Measurements from ENCODE around the gene RCVRN.

RCVRN gene

DNA sequence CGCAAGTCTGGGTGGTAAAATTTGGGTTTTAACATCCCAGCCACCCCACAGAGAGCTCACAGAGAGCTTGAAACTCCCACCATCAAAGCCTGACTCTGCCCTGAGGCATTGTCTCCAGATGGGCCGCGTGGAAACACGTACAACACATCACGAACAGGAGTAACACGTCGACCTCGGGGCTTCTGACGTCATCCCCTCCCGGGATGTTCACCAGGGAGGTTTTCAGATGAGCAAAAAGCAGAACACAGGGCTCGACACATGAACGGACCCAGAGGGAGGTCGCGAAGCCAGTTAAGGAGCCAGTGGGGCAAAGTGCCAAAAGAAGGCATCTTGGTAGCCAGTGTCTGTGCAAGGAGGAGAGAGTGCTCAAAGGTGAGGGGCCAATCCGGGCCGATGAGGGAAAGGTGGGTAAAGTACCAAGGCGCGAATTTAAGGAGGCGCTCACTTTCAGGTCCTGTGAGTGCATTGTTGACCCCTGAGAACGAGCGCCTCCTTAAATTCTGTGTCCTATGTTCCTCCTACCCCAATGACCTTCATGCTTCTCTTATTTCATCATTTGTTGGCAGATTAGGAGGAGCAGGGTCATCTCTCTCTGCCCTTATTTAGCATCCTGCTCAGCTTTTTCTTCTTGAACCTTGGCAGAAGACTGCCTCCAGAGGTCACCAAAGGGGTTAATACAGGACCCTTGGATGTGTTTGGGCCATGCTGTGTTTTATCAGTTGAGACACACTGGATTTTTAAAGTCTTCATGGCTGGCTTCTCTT lies 5.6 kb downstream of the RCVRN start:
- intact Hi-C loops (cut with micrococcal nuclease), result no loop called here

DNA sequence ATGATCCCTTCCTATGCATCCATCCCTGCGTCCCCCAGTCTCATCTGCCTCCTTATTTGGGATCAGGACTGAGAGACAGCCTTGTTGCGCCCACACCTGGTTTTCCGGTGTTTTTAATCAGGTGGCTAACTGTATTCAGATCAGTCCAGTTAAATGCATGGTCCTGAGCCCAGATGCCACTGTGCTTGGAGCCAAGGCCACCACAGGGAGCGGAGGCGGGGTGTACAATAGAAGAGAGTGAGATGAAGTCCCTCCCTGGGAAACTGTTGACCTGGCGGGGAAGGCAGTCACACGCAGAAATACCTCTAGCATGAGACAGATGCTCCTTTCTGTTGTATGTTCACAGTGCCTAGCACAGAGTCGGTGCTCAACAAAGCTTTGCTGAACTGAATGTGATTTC lies 6.3 kb downstream of the RCVRN start:
- H3K27ac Mint-ChIP-seq, result no peak overlapping the region
- peaks cover 32% of the 10 kb centered on the region for H3K27me3 Mint-ChIP-seq
- no peaks in the 10 kb centered on the region for H3K36me3 Mint-ChIP-seq (ENCODE audit: low read depth)
- no peaks in the 10 kb centered on the region for H3K9me3 Mint-ChIP-seq
- H3K4me3 Mint-ChIP-seq, result no peak overlapping the region
- intact Hi-C loops (cut with micrococcal nuclease), result no loop called here
- peaks cover 5% of the 10 kb centered on the region for H3K4me1 Mint-ChIP-seq (ENCODE audit: low read depth)

More for the DNA sequence above, 5.6 kb downstream of the RCVRN start:
- Mint-ChIP-seq H3K27me3 (peaks cover 28% of the 10 kb centered on the region), H3K4me3 (no peak overlapping the region), H3K4me1 (ENCODE audit: low read depth) (peaks cover 5% of the 10 kb centered on the region), H3K27ac (no peak overlapping the region), H3K9me3 (no peaks in the 10 kb centered on the region), H3K36me3 (ENCODE audit: low read depth) (no peaks in the 10 kb centered on the region)

DNA sequence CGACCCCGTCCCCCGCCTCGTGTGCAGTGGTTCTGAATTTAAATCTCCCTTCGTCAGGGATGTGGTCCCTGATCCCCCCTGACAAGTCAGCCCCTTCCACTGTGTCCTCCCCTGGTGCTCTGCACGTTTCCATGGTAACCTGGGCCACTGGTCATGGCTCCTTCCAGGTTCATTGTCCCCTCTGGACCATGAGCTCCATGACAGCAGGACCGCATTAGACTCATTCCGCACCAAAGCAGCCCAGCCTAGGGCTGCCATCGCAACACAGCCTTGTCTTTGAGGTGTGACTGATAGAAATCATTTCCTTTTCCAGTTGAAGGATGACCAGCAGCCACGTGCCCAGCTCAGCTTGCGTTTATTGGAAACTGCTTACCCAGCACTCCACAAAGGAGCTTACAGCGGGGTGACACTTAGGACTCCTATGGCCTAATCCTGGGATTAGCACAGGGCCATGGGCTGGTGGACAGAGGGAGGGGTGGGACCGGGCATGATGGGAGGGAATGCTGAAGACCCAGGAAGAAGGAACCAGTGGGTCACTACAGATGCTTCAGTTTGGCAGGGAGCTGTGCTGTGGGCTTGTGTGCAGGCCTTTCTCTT lies 7.6 kb downstream of the RCVRN start:
- Mint-ChIP-seq H3K36me3 (ENCODE audit: low read depth) (no peaks in the 10 kb centered on the region), H3K4me3 (no peak overlapping the region), H3K4me1 (ENCODE audit: low read depth) (peaks cover 5% of the 10 kb centered on the region), H3K27ac (no peak overlapping the region), H3K27me3 (peaks cover 37% of the 10 kb centered on the region), H3K9me3 (no peaks in the 10 kb centered on the region)
- intact Hi-C loops (cut with micrococcal nuclease), result no loop called here

DNA sequence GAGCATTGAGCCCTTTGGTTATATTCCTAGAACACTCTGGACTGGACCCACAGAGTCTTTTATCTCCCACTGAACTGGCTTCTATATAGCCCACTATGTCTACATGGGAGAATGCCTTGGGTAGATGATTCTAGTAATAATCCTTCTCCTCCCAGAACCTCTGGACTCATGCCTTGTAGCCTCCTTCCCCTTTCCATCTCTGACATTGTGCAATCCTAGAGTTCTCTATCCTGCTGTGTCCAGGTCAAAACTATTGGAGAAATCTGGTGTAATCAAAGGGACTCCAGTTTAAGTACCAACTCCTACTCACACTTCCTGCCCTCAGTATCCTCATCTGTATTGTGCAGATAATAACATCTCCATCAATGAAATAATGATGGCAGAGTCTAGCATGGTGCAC lies 9.1 kb downstream of the RCVRN start:
- Mint-ChIP-seq H3K27me3 (peaks cover 26% of the 10 kb centered on the region), H3K27ac (no peak overlapping the region), H3K9me3 (no peaks in the 10 kb centered on the region), H3K4me3 (no peak overlapping the region), H3K36me3 (ENCODE audit: low read depth) (no peaks in the 10 kb centered on the region), H3K4me1 (ENCODE audit: low read depth) (peaks cover 5% of the 10 kb centered on the region)
- intact Hi-C loops (cut with micrococcal nuclease), result no loop called here

DNA sequence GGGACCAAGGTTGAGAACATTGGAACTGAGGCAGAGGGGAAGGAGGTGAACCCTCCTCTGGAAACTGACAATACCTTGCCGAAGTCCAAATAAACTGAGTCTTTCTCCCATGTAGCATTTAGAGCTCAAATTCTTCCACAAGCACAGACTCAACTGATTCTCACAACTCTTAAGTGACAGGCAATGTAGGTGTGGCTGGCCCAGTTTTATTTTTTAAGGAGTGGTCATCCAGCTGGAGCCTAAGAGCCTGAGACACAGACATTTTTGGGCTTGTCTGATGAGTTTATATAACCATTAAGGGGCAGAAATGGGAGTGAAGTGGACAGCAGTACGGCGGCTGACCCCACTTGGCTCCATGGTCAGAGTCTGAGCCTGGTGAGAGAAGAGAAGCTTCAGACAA lies 10.8 kb downstream of the RCVRN start:
- peaks cover 22% of the 10 kb centered on the region for H3K27me3 Mint-ChIP-seq
- H3K4me1 Mint-ChIP-seq (ENCODE audit: low read depth), result peaks cover 10% of the 10 kb centered on the region
- intact Hi-C loops (cut with micrococcal nuclease), result no loop called here
- H3K27ac Mint-ChIP-seq, result no peak overlapping the region
- H3K4me3 Mint-ChIP-seq, result no peak overlapping the region
- H3K36me3 Mint-ChIP-seq (ENCODE audit: low read depth), result no peaks in the 10 kb centered on the region
- no peaks in the 10 kb centered on the region for H3K9me3 Mint-ChIP-seq

DNA sequence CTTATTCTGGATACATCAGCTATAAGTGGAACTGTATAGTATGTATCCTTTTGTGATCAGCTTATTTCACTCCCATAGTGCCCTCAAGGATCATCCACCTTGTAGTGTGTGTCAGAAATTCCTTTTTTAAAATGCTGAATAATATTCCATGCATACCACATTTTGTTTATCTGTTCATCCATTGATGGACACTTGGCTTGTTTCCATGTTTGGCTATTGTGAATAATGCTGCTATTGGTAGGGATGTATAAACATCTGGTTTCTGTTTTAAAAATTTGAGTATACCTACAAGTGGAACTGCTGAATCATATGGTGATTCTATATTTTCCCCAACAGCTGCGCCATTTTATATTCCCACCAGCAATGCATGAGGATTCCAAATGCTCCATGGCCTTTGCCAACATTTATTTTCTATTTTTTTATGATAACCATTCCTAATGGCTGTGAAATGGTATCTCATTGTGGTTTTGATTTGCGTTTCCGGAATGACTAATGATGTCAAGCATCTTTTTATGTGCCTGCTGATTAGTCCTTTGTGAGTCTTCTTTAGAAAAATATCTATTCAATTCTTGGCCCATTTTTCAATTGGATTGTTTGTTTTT lies 11.6 kb downstream of the RCVRN start:
- Mint-ChIP-seq H3K27ac (no peak overlapping the region), H3K27me3 (peaks cover 22% of the 10 kb centered on the region), H3K36me3 (ENCODE audit: low read depth) (no peaks in the 10 kb centered on the region), H3K4me1 (ENCODE audit: low read depth) (peaks cover 10% of the 10 kb centered on the region), H3K9me3 (no peaks in the 10 kb centered on the region), H3K4me3 (no peak overlapping the region)
- intact Hi-C loops (cut with micrococcal nuclease), result no loop called here

DNA sequence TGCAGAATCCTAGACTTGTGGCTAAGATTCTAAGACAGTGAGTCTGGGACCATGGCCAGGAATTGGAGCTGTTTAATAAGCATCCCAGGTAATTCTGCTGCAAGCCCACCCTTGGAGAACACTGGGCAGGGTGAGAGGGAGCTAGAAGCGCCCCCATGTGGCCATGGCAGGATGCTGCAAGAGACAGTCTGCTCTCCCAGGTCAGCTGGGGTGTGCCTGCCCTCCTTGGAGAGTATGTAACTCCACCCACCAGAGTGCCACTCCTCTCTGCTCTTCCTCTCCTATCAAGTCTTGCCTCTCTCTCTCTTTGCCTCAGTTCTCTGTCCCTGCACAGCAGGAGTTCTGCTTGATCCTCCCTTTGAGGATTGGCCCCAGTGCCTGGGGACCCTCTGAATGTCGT lies 14.9 kb downstream of the RCVRN start:
- Mint-ChIP-seq H3K9me3 (peaks cover 8% of the 10 kb centered on the region), H3K4me1 (ENCODE audit: low read depth) (peaks cover 5% of the 10 kb centered on the region), H3K27ac (no peak overlapping the region), H3K4me3 (no peak overlapping the region), H3K27me3 (peaks cover 28% of the 10 kb centered on the region), H3K36me3 (ENCODE audit: low read depth) (no peaks in the 10 kb centered on the region)
- intact Hi-C loops (cut with micrococcal nuclease), result no loop called here

DNA sequence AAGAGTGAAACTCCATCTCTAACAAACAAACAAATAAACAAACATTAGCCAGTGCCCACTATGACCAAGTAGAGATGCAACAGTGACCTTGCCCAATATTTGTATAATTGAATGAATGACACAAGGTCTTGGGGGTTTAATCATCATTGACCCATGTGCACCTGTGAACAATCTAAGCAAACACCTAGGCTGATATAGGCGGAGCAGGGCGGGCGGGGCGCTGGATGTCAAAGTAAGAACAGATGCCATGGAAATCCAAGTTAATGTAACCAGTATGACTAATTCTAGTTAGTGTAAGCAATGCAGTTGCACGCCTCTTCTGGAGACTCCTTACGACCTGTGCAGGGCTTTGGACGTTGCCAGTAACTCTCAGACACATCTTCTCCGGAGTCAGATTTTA lies 17.6 kb downstream of the RCVRN start:
- H3K9me3 Mint-ChIP-seq, result peaks cover 23% of the 10 kb centered on the region
- intact Hi-C loops (cut with micrococcal nuclease), result no loop called here
- peaks cover 5% of the 10 kb centered on the region for H3K4me1 Mint-ChIP-seq (ENCODE audit: low read depth)
- no peak overlapping the region for H3K27ac Mint-ChIP-seq
- H3K27me3 Mint-ChIP-seq, result peaks cover 16% of the 10 kb centered on the region
- no peaks in the 10 kb centered on the region for H3K36me3 Mint-ChIP-seq (ENCODE audit: low read depth)
- no peak overlapping the region for H3K4me3 Mint-ChIP-seq

DNA sequence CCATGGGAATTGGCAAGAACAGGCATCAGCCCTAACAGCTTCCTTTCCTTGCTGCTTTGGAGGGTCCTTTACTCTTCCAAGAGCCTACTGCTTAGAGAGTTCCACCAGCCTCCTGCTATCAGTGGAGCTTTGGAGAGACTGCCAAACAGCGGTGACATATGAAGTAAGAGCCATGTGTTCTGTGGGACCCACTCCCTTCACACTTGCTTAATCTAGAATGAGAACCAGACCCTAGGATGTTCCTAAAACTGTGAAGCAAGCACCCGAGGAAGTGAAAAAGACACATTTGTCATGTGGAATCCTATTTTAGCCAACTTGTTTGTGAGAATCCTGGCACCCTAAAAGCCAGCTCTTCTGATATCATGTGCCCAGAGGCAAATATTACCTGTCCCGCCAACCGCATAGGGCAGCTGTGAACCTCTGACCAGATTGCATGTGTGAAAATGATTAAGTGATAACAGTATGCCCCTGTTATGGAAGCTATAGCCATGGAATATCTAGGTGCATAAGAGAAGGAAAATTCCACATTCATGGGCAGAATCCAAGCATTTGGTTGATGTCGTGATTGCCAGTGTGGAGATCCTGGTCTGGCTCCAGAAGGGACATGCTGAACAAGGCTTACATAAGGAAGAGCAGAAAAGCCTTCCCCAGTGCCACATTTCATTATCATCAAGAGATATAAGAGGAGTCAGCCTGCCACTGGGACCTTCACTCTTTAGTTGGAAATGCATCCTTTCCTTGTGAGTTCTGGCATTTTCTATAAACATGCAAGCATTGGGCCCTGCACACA lies 18.7 kb downstream of the RCVRN start:
- peaks cover 5% of the 10 kb centered on the region for H3K4me1 Mint-ChIP-seq (ENCODE audit: low read depth)
- H3K36me3 Mint-ChIP-seq (ENCODE audit: low read depth), result no peaks in the 10 kb centered on the region
- peaks cover 16% of the 10 kb centered on the region for H3K27me3 Mint-ChIP-seq
- no peak overlapping the region for H3K4me3 Mint-ChIP-seq
- H3K27ac Mint-ChIP-seq, result no peak overlapping the region
- intact Hi-C loops (cut with micrococcal nuclease), result no loop called here
- H3K9me3 Mint-ChIP-seq, result peaks cover 34% of the 10 kb centered on the region

DNA sequence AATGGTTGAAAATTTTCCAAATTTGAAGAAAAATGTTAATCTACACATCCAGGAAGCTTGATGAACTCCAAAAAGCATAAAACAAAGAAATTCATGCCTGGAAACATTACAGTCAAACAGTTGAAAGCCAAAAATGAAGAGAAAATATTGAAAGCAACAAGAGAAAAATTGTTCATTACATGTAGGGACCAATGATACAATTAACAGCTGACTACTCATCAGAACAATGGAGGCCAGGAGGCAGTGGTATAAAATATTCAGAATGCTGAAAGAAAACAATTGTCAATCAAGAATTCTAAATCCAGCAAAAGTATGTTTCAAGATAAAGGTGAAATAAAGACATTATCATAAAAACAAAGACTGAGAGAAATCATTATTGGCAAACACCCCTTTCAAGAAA lies 21.6 kb downstream of the RCVRN start:
- Mint-ChIP-seq H3K4me3 (no peak overlapping the region), H3K27me3 (peaks cover 14% of the 10 kb centered on the region), H3K36me3 (ENCODE audit: low read depth) (no peaks in the 10 kb centered on the region), H3K4me1 (ENCODE audit: low read depth) (peaks cover 20% of the 10 kb centered on the region), H3K27ac (no peak overlapping the region), H3K9me3 (peaks cover 34% of the 10 kb centered on the region)
- intact Hi-C loops (cut with micrococcal nuclease), result no loop called here

DNA sequence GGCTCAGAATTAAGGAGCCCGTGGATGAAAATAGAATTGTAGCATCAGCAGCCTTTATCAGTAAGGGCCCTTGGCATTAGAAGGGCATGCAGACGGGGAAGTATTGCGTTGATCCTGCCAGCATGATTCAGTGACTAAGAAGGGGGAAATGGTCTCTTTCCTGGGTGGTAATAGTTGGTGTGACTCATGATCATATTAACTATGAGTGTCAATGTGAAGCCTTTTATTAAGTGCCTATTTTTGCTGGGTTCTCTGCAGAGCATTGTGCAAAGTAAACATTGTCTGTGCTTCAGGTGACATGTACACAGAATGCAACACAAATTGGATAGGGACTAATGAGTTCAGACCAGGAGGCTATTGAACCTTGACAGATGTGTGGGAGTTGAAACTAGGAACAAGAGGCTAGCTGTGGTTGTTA lies 24.5 kb downstream of the RCVRN start:
- peaks cover 18% of the 10 kb centered on the region for H3K27me3 Mint-ChIP-seq
- H3K4me1 Mint-ChIP-seq (ENCODE audit: low read depth), result peaks cover 20% of the 10 kb centered on the region
- intact Hi-C loops (cut with micrococcal nuclease), result no loop called here
- no peak overlapping the region for H3K27ac Mint-ChIP-seq
- H3K9me3 Mint-ChIP-seq, result peaks cover 30% of the 10 kb centered on the region
- no peaks in the 10 kb centered on the region for H3K36me3 Mint-ChIP-seq (ENCODE audit: low read depth)
- no peak overlapping the region for H3K4me3 Mint-ChIP-seq

DNA sequence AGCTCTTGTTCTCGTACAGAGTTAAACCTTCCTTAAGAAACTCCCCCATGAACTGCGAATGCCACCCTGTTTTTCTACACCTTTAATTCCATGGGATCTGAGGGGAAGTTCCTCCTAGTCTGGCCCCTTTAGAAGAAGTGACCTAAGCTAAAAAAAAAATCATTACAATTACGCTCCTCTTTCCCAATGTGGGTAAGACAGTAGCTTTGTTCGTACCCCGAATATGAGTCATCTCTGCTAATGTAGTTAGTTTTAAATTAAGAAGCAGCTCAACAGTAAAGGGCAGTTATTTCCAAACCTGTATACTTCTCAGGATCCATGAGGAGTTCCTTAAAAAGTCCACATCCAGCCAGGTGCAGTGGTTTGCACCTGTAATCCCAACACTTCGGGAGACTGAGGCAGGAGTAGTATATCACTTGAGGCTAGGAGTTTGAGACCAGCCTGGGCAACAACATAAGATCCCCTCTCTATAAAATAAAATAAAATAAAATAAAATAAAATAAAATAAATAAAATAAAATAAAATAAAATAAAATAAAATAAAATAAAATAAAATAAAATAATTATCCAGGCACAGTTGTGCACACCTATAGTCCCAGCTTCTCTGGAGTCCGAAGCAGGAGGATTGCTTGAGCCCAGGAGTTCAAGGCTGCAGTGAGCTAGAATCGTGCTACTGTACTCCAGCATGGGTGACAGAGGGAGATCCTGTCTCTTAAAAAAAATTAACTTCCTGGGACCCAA lies 26.1 kb downstream of the RCVRN start:
- H3K4me3 Mint-ChIP-seq, result no peak overlapping the region
- intact Hi-C loops (cut with micrococcal nuclease), result no loop called here
- H3K9me3 Mint-ChIP-seq, result peaks cover 25% of the 10 kb centered on the region
- no peak overlapping the region for H3K27ac Mint-ChIP-seq
- peaks cover 20% of the 10 kb centered on the region for H3K4me1 Mint-ChIP-seq (ENCODE audit: low read depth)
- no peaks in the 10 kb centered on the region for H3K36me3 Mint-ChIP-seq (ENCODE audit: low read depth)
- peaks cover 21% of the 10 kb centered on the region for H3K27me3 Mint-ChIP-seq

DNA sequence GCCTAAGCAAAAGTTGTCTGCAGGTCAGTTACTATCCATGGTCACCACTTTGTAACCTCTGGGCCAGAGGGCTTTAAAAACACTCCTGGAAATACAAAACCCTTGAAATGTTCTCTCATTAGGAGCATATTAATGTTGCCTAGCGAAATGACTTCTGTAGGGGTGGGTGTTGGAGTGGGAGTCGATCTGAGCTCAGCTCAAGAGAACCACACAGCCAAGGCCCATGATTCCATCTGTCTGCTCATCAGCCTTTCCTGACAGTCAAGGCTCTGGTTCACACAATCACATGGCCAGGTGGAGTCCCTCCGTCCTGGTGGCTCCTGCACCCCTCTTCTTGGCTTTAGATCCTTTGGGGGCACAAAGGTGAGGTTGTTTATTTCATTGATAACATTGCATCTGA lies 26.7 kb downstream of the RCVRN start:
- Mint-ChIP-seq H3K4me1 (ENCODE audit: low read depth) (peaks cover 20% of the 10 kb centered on the region), H3K27ac (no peak overlapping the region), H3K9me3 (peaks cover 19% of the 10 kb centered on the region), H3K27me3 (peaks cover 21% of the 10 kb centered on the region), H3K36me3 (ENCODE audit: low read depth) (no peaks in the 10 kb centered on the region), H3K4me3 (no peak overlapping the region)
- intact Hi-C loops (cut with micrococcal nuclease), result no loop called here
